NB4 (cell line): ENCODE results near the gene GAPDHS.

Source experiments
- CTCF ChIP-seq: IDR thresholded peaks from one replicate; pipeline ENCODE4 v1.5.1; 2012; ENCODE audit warnings: low read depth, low read length
- MAX ChIP-seq: IDR thresholded peaks from 2 replicates; pipeline ENCODE4 v1.6.1; 2011; ENCODE audit warnings: low read depth, low read length
- POLR2A ChIP-seq: IDR thresholded peaks from 2 replicates; pipeline ENCODE4 v1.6.1; 2011; ENCODE audit warnings: mild to moderate bottlenecking; ENCODE audit not compliant: insufficient read length; ENCODE audit errors: extremely low read depth

- TF ChIP-seq CTCF, result peak; percentile 27
- no peak for TF ChIP-seq POLR2A
- TF ChIP-seq MAX, result no peak
These were observed 59.0 kb downstream of the GAPDHS start for GRCh38 chr19:35592226-35592625.
